Gastroesophageal sphincter (tissue), 4 donors: ENCODE data around the gene ST7. TPM values are rescaled to one million over a fixed set of nuclear protein-coding genes. Genes with fewer than 3 reads are reported as not detected.
"Not testable (repeated sequence)": the region's sequence is repeated elsewhere in the genome, so short reads cannot be mapped to it uniquely, and the experiment has no call there.

Experiments used
- ATAC-seq: fragments of 150-250 bp; one replicate; pipeline ENCODE4 v1.9.1; 2016; ENCODE audit warnings: mild to moderate bottlenecking, moderate library complexity
- H3K27ac ChIP-seq, 4 donors: fragments of 200-600 bp; sonication (generic) in 3 of 4; 1 replicate in 3 of 4; 2 replicates in 1 of 4; pipeline ENCODE4 v1.5.1; 2016 to 2019
- H3K27me3 ChIP-seq: fragments of 200-600 bp; sonication (generic); one replicate; pipeline ENCODE4 v1.5.1; 2019
- H3K36me3 ChIP-seq, 2 donors: fragments of 200-600 bp; sonication (generic); one replicate each; pipeline ENCODE4 v1.5.1; 2019; ENCODE audit warnings: control low read depth in 1 of 2
- H3K4me1 ChIP-seq, 3 donors: fragments of 200-600 bp; sonication (generic); 1 replicate in 2 of 3; 2 replicates in 1 of 3; pipeline ENCODE4 v1.5.1; 2016 to 2019; ENCODE audit warnings: control low read depth in 2 of 3
- H3K4me3 ChIP-seq, 2 donors: fragments of 200-600 bp; sonication (generic); one replicate each; pipeline ENCODE4 v1.5.1; 2019; ENCODE audit warnings: mild to moderate bottlenecking in 1 of 2, moderate library complexity in 1 of 2
- H3K9me3 ChIP-seq, 3 donors: fragments of 200-600 bp; sonication (generic); one replicate each; pipeline ENCODE4 v1.5.1; 2017 to 2019; ENCODE audit warnings: control low read depth in 2 of 3
- EP300 ChIP-seq: sonication (generic); formaldehyde crosslinking; IDR thresholded peaks from one replicate; pipeline ENCODE4 v1.6.1; 2017; ENCODE audit warnings: antibody characterized with exemption, mild to moderate bottlenecking
- POLR2A ChIP-seq, 2 donors: fragments of 450-650 bp; IDR thresholded peaks; one replicate each; pipeline ENCODE4 v1.6.1; 2017; ENCODE audit warnings: antibody characterized with exemption in 2 of 2, mild to moderate bottlenecking in 2 of 2, moderate library complexity in 1 of 2
- POLR2AphosphoS5 ChIP-seq: sonication (generic); formaldehyde crosslinking; IDR thresholded peaks from one replicate; pipeline ENCODE4 v1.6.1; 2017; ENCODE audit warnings: antibody characterized with exemption
- WGBS, 2 donors: methylation state at CpG; one replicate each; pipeline ENCODE4 v1.1.5; 2018; ENCODE audit warnings: low coverage in 1 of 2; 5-methylcytosine and 5-hydroxymethylcytosine counted together
- total RNA-seq, 4 donors: library from RNA; depleted of rRNA; stranded (reverse); fragments of >200 nt; gene quantifications; one replicate each; pipeline ENCODE4 v1.1.0, GENCODE V29; 2016
- TF ChIP-seq, protein P1 (sequence below), 4 experiments: fragments of 200-600 bp in 2 of 4; fragments of 450-650 bp in 2 of 4; sonication (generic) in 1 of 4; IDR thresholded peaks; one replicate each; pipeline ENCODE4 v1.5.1; 2017 to 2019; ENCODE audit warnings: antibody characterized with exemption in 4 of 4, mild to moderate bottlenecking in 2 of 4, moderate library complexity in 2 of 4

ST7 gene
- total RNA-seq, 4 donors from 2014 or later: 19.1 to 43.9 (median 24.2) TPM

DNA sequence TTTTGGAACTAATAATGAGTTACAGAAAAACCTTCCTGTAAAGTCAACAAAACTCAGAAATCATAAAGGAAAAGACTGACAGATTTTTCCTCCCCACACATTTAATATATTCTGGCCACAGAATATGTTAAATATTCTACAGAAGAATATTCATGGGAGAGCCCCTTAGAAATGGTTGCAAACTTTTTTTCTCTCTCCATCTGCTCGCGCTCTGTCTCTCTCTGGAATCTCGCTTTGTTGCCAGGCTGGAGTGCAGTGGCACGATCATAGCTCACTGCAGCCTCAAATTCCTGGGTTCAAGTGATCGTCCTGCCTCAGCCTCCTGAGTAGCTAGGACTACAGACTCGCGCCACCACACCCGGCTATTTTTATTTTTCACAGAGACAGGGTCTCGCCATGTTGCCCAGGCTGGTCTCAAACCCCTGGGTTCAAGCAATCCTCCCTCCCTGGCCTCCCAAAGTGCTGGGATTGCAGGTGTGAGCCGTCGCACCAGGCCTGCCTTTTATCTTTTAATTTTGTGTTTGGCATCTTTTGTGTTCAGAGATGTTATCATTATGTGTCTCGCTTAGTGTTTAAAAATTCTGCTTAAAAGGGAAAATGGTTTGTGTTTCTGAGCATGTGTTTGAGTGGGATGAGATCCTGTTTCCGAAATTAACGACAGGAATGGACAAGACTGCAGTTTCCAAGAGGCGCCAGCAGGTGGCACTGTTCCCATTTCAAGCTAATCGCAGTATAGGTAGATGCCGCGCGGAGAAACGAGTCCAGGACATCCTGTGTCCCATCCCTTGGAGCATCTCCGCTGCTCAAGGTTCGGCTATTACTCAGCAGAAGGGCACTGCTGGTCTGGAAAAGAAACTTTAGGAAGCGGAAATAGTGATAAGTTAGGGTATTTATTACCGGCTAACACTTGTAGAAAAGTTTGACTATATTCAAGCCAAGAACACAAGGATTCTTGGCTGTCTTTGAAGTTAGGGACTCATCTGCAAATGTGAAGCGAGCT, 23.1 kb upstream of the ST7 start:
- Histone ChIP-seq H3K4me1 (no peaks in the 10 kb centered on the region), H3K4me3 (no peak overlapping the region), H3K27me3 (peaks cover 13% of the 10 kb centered on the region), H3K36me3 (no peaks in the 10 kb centered on the region), H3K27ac (no peak overlapping the region), H3K9me3 (no peaks in the 10 kb centered on the region)
- WGBS, 2 donors: 29 to 32% methylated on average over 17 to 25 of the region's 25 CpGs
- TF ChIP-seq EP300: no peak
- TF ChIP-seq, protein P1, sequence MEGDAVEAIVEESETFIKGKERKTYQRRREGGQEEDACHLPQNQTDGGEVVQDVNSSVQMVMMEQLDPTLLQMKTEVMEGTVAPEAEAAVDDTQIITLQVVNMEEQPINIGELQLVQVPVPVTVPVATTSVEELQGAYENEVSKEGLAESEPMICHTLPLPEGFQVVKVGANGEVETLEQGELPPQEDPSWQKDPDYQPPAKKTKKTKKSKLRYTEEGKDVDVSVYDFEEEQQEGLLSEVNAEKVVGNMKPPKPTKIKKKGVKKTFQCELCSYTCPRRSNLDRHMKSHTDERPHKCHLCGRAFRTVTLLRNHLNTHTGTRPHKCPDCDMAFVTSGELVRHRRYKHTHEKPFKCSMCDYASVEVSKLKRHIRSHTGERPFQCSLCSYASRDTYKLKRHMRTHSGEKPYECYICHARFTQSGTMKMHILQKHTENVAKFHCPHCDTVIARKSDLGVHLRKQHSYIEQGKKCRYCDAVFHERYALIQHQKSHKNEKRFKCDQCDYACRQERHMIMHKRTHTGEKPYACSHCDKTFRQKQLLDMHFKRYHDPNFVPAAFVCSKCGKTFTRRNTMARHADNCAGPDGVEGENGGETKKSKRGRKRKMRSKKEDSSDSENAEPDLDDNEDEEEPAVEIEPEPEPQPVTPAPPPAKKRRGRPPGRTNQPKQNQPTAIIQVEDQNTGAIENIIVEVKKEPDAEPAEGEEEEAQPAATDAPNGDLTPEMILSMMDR (IDR thresholded peaks at IDR 0.05): peak; percentile 90 to 96 (median 92)
- peak; percentile 82 for ATAC-seq

DNA sequence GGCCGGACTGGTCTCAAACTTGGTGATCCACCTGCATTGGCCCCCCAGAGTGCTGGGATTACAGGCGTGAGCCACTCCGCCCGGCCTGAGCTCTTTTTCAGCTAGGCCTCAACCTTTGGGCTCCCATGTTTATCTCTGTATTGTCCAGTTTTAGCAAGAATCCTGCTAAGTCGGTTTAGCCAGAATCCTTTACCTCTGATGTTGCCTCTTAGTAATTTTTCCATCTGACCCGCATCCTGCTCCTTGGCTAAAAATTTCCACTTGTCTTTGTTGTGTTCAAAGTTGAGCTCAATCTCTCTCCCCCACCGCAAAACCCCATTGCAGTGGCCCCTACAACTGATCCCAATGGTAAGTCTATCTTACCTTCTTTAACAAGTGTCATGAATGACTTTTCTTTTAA, 20.7 kb upstream of the ST7 start:
- Histone ChIP-seq H3K4me3 (no peak overlapping the region), H3K9me3 (no peaks in the 10 kb centered on the region), H3K27me3 (peaks cover 13% of the 10 kb centered on the region), H3K4me1 (no peaks in the 10 kb centered on the region), H3K27ac (no peak overlapping the region), H3K36me3 (no peaks in the 10 kb centered on the region)
- whole genome bisulfite sequencing, 2 donors: 93 to 97% methylated on average over 3 to 5 of the region's 7 CpGs
- TF ChIP-seq, protein P1 (IDR thresholded peaks at IDR 0.05): no peak
- TF ChIP-seq POLR2AphosphoS5 (no peak), EP300 (no peak), POLR2A (IDR thresholded peaks at IDR 0.05) (no peak)
- no peak for ATAC-seq

DNA sequence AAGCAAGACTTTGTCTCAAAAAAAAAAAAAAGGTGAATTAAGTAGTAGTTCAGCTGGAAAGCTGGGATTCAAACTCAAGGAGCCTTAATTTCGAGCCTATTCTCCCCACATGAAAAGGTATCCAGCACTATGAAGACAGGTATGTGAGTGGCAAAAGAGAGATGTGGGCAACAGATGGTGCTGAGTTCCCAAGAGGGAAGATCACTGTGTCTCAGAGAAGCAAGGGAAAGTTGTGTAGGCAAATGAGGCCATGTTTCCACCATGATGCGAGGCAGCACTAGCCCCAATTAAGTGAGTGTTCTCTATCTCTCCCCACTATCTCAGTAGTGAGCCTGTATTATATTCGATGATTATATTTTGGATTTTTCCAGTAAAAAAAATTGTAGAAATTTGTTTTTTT, 19.8 kb upstream of the ST7 start:
- WGBS, 2 donors: 90 to 100% methylated on average over 3 of the region's 3 CpGs
- Histone ChIP-seq H3K27ac (no peak overlapping the region), H3K4me1 (no peaks in the 10 kb centered on the region), H3K27me3 (peaks cover 13% of the 10 kb centered on the region), H3K4me3 (no peak overlapping the region), H3K9me3 (no peaks in the 10 kb centered on the region), H3K36me3 (no peaks in the 10 kb centered on the region)
- ATAC-seq: no peak
- TF ChIP-seq, protein P1 (IDR thresholded peaks at IDR 0.05): no peak
- TF ChIP-seq POLR2AphosphoS5 (no peak), POLR2A (IDR thresholded peaks at IDR 0.05) (no peak), EP300 (no peak)

DNA sequence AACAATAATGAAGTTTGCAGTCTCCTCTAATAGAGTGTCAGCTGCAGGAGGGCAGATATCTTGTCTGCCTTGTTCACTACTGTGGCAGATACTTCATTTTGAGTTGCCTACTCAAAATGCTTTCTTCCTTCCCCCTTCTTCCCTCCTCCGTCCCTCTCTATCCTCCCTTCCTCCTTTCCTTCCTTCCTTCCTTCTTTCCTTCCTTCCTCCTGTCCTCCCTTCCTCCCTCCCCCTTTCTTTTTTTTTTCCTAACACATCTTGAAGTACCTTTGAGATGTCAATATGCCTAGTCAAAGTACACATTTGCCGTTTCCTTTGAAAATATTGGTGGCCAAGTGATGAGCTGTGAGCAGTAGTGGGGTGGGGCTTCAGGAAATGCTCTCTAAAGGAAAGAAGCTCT, 18.7 kb upstream of the ST7 start:
- Histone ChIP-seq H3K9me3 (no peaks in the 10 kb centered on the region), H3K27ac (no peak overlapping the region), H3K4me1 (no peaks in the 10 kb centered on the region), H3K36me3 (no peaks in the 10 kb centered on the region), H3K4me3 (no peak overlapping the region), H3K27me3 (peaks cover 4% of the 10 kb centered on the region)
- WGBS, 2 donors: 73 to 82% methylated on average over 2 of the region's 2 CpGs
- ATAC-seq: no peak
- TF ChIP-seq POLR2A (IDR thresholded peaks at IDR 0.05) (no peak), EP300 (no peak), POLR2AphosphoS5 (no peak)
- TF ChIP-seq, protein P1 (IDR thresholded peaks at IDR 0.05): no peak

DNA sequence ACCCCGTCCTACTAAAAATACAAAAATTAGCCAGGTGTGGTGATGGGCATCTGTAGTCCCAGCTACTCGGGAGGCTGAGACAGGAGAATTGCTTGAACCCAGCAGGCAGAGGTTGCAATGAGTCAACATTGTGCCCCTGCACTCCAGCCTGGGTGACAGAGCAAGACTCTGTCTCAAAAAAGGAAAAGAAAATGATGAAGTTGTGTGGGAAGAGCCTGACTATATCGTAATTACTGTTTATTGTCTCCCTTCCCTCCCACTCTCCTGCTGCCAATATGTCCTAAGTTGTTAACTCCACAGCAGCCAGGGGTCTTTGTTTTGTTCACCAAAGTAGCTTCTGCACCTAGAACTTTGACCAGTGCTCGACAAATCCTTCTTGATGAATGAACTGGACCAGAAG, 16.5 kb upstream of the ST7 start:
- not testable (repeated sequence) for H3K27ac ChIP-seq, H3K4me3 ChIP-seq, H3K9me3 ChIP-seq, H3K4me1 ChIP-seq, H3K27me3 ChIP-seq, H3K36me3 ChIP-seq, ATAC-seq
- WGBS, 2 donors: 81 to 85% methylated on average over 4 of the region's 4 CpGs
